ENCODE measurements around the gene ASGR2. TPM values are rescaled to one million over a fixed set of nuclear protein-coding genes. Genes with fewer than 3 reads are reported as not detected.

The ASGR2 gene
- total RNA-seq, 1 donor from 2014 or later: not detected

DNA sequence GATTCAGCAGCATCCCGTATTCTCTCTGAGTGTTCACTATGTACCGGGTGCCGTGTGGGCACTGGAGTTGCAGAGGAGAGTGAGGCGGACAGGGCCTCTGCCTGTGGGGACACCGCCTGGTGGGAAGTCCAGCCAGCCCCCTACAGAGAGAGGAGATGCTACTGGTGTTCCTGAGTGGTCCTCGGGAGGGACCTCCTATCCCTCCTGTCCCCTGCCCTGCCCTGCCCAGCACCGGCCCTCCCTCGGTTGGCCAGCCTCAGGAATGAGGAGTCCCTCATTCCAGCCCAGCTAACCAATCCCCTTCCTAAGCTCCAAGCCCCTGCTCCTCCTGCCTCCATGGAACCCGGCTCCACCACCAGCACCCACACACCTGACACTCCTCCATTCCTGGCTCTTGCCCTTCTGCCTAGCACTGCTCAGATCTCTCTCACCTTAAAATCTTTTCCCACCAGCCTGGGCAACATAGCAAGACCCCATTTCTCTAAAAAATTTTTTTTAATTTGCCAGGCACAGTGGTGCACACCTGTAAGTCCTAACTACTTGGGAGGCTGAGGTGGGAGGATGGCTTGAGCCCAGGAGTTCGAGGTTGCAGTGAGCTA is 2.0 kb downstream of the ASGR2 start:
- TF ChIP-seq, protein P1, sequence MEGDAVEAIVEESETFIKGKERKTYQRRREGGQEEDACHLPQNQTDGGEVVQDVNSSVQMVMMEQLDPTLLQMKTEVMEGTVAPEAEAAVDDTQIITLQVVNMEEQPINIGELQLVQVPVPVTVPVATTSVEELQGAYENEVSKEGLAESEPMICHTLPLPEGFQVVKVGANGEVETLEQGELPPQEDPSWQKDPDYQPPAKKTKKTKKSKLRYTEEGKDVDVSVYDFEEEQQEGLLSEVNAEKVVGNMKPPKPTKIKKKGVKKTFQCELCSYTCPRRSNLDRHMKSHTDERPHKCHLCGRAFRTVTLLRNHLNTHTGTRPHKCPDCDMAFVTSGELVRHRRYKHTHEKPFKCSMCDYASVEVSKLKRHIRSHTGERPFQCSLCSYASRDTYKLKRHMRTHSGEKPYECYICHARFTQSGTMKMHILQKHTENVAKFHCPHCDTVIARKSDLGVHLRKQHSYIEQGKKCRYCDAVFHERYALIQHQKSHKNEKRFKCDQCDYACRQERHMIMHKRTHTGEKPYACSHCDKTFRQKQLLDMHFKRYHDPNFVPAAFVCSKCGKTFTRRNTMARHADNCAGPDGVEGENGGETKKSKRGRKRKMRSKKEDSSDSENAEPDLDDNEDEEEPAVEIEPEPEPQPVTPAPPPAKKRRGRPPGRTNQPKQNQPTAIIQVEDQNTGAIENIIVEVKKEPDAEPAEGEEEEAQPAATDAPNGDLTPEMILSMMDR (IDR thresholded peaks at IDR 0.05; ENCODE audit: insufficient read depth, low read length, poor library complexity, severe bottlenecking): no peak
- H3K4me3 ChIP-seq (ENCODE audit: low read depth, low read length): no peak overlapping the region
- peaks cover 2% of the 10 kb centered on the region for H3K27me3 ChIP-seq (ENCODE audit: control insufficient read depth, insufficient read depth, low read length)
- no peak for DNase-seq (ENCODE audit: low read depth)
- no peaks in the 10 kb centered on the region for H3K36me3 ChIP-seq (ENCODE audit: control insufficient read depth, insufficient read depth, low read length)

DNA sequence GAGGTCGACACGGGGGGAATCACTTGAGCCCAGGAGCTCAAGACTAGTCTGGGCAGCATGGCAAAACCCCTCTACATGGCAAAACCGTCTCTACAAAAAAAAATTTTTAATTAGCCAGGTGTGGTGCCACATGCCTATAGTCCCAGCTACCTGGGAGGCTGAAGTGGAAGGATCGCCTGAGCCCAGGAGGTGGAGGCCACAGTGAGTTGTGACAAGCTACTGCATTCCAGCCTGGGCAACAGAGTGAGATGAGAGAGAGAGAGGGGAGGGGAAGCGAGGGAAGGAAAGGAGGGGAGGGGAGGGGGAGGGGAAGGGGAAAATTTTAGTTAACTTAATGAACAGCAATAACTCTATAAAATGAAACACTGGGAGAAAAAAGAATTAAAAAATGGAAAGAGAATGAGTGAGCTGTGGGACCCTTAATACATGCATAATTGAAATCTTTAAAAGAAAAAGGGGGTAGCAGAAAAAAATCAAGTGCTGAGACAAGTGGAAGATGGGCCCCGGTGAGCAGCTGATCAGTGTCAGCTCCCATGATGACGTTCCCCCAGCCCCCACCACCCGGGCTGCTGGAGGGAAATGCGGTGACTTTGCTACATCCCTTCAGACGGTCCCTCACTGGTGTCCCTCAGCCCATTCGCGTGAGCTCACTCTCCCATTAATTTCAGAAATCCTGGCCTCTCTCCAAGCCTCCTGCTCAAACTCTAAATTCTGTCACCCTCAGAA is 2.7 kb downstream of the ASGR2 start:
- TF ChIP-seq, protein P1 (IDR thresholded peaks at IDR 0.05; ENCODE audit: insufficient read depth, low read length, poor library complexity, severe bottlenecking): no peak

DNA sequence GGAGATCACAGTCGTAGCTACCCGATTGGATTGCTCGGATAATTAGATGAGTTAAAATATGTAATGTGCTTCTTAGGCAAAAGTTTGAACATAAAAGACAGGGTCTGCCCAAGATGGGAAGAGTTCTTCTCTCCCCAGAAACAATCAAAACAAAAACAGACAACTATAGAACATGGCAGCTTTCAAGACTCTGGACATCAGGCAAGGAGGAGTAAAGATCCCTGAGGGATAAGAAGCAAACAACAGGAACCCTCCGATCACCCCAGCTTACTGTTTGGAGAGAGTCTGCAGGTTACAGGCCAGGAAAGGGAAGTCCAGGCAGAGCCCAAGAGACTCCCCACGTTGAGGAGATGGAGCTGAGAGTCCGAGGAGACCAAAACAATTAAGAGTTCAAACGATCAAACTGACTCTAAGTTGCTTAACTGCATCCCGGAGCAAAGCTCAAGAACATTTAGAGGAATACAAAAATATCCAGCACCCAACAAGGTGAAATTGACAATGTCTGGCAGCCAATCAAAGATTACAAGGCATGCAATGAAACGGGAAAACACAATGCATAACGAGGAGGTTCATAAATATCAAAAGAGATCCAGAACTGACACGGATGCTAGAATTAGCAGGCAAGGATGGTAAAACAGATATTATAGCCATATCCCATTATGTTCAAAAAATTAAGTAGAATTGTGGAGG is 3.9 kb downstream of the ASGR2 start:
- Histone ChIP-seq H3K27me3 (ENCODE audit: control insufficient read depth, insufficient read depth, low read length) (peaks cover 6% of the 10 kb centered on the region), H3K36me3 (ENCODE audit: control insufficient read depth, insufficient read depth, low read length) (no peaks in the 10 kb centered on the region), H3K4me3 (ENCODE audit: low read depth, low read length) (no peak overlapping the region)
- DNase-seq (ENCODE audit: low read depth): no peak
- TF ChIP-seq, protein P1 (IDR thresholded peaks at IDR 0.05; ENCODE audit: insufficient read depth, low read length, poor library complexity, severe bottlenecking): no peak

More for the DNA sequence above, 2.7 kb downstream of the ASGR2 start:
- H3K27me3 ChIP-seq (ENCODE audit: control insufficient read depth, insufficient read depth, low read length): peaks cover 6% of the 10 kb centered on the region
- H3K4me3 ChIP-seq (ENCODE audit: low read depth, low read length): no peak overlapping the region
- DNase-seq (ENCODE audit: low read depth): no peak
- no peaks in the 10 kb centered on the region for H3K36me3 ChIP-seq (ENCODE audit: control insufficient read depth, insufficient read depth, low read length)

DNA sequence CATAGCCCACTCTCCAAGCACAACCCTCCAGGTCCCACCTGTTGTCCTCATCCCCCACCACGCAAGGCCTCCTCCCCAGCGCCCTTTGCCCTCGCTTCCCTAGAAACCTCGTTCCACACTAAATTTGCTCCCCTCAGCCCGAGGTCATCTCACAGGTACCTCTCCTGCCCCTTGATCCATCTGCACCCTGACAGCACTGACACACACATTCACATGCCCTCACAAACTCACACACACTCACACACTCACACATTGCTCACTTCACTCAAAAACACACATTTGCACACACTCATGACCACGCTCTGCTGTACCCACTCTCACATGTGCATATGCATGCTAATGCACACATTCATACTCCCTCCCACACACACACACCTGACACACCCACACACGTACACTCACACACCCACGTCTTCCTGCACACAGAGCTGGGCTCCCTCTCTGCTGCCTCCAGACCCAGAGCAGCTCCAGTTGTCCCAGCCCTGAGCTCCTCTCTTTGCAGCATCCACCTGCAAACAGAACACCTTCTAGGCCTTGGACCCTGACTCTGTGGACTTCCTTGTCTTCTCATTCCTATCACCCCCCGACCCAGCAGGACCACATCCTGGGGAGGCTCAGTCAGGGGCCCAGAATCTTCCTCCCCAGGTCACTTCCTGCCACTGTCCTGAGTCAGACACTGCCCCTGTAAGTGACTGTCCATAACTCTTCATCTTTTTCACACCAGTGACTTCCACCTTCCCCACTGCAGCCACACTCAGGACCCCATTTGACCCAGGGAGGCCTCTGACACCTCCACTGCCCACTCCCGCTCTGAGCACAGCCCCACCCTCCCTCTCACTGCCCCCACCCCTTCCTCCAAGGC is 4.9 kb downstream of the ASGR2 start:
- TF ChIP-seq, protein P1 (IDR thresholded peaks at IDR 0.05; ENCODE audit: insufficient read depth, low read length, poor library complexity, severe bottlenecking): no peak
- peaks cover 6% of the 10 kb centered on the region for H3K27me3 ChIP-seq (ENCODE audit: control insufficient read depth, insufficient read depth, low read length)
- H3K4me3 ChIP-seq (ENCODE audit: low read depth, low read length): no peak overlapping the region
- DNase-seq (ENCODE audit: low read depth): no peak
- no peaks in the 10 kb centered on the region for H3K36me3 ChIP-seq (ENCODE audit: control insufficient read depth, insufficient read depth, low read length)

DNA sequence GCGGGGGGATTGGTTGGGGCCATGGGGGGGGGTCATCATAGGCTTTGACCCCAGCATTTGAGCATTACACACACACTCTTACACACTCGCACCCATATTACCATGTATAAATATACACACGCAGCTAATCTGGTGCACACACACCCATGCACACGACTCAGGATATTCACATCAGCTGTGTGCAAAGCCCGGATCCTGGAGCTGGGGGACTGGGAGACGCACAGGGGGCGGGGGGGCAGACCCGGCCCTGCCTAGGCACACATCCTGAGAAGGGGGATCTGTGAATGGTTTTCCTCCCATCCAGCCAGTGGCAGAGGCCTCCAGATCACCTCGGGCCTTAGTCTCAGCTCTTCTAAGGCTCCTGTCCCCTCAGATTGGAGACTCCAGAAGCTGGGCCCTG is 5.6 kb downstream of the ASGR2 start:
- H3K36me3 ChIP-seq (ENCODE audit: control insufficient read depth, insufficient read depth, low read length): no peaks in the 10 kb centered on the region
- TF ChIP-seq, protein P1 (IDR thresholded peaks at IDR 0.05; ENCODE audit: insufficient read depth, low read length, poor library complexity, severe bottlenecking): no peak
- DNase-seq (ENCODE audit: low read depth): no peak
- H3K27me3 ChIP-seq (ENCODE audit: control insufficient read depth, insufficient read depth, low read length): peaks cover 6% of the 10 kb centered on the region
- no peak overlapping the region for H3K4me3 ChIP-seq (ENCODE audit: low read depth, low read length)

Data from kidney epithelial cell (primary cell).